IMR-90 (cell line): ENCODE measurements around the gene PCSK5. TPM values are rescaled to one million over a fixed set of nuclear protein-coding genes. Genes with fewer than 3 reads are reported as not detected.
A peak's percentile ranks its signal among the peaks of the same experiment; 100 is the strongest.

Source experiments
- ATAC-seq: fragments of 200-7000 bp; cut with Tn5 transposase; 2 replicates; pipeline ENCODE4 v1.9.1; 2020; ENCODE audit warnings: low read depth, mild to moderate bottlenecking, moderate library complexity
- BruUV-seq: library from RNA; stranded (reverse); fragments of 400-500 nt; replicated peaks from 2 replicates; lab custom pipeline; 2021; lab: Mats Ljungman, UMichigan
- CTCF ChIA-PET: fragments of 300-600 bp; formaldehyde crosslinking; extraction: SDS; loops from one replicate; lab custom pipeline; 2021; ENCODE audit warnings: antibody characterized with exemption; lab: Yijun Ruan, JAX
- POLR2A ChIA-PET: fragments of 300-600 bp; sonication (Branson Sonifier 250); formaldehyde crosslinking; loops from one replicate; lab custom pipeline; 2022; ENCODE audit warnings: antibody characterized with exemption; ENCODE audit not compliant: unreplicated experiment; lab: Charles Lee
- DNase-seq: peaks from one replicate; pipeline ENCODE4 v3.0.0; 2013
- H2AFZ ChIP-seq: replicated peaks from 2 replicates; pipeline ENCODE3; 2013; ENCODE audit warnings: low read length, mild to moderate bottlenecking; ENCODE audit not compliant: poor library complexity
- H2AK5ac ChIP-seq: 2 replicates; pipeline ENCODE4 v1.6.1; 2013; ENCODE audit warnings: low read depth, low read length, inconsistent platforms
- H2AK9ac ChIP-seq: replicated peaks from 2 replicates; pipeline ENCODE3; 2013; ENCODE audit warnings: mild to moderate bottlenecking, low read depth, low read length, moderate library complexity; ENCODE audit not compliant: poor library complexity
- H2BK120ac ChIP-seq: 2 replicates; pipeline ENCODE4 v1.6.1; 2013; ENCODE audit warnings: low read depth, low read length, inconsistent platforms
- H2BK15ac ChIP-seq: 3 replicates; pipeline ENCODE4 v1.6.1; 2013; ENCODE audit warnings: low read depth, low read length, inconsistent platforms
- H2BK20ac ChIP-seq: 2 replicates; pipeline ENCODE4 v1.6.1; 2013; ENCODE audit warnings: low read depth, mild to moderate bottlenecking, inconsistent platforms, low read length, moderate library complexity
- H2BK5ac ChIP-seq: 2 replicates; pipeline ENCODE4 v1.6.1; 2013; ENCODE audit warnings: mild to moderate bottlenecking, low read depth, low read length, inconsistent platforms; ENCODE audit not compliant: poor library complexity, severe bottlenecking
- H3K14ac ChIP-seq: replicated peaks from 2 replicates; pipeline ENCODE4 v1.6.1; 2013; ENCODE audit warnings: low read depth, low read length, inconsistent platforms
- H3K18ac ChIP-seq: 2 replicates; pipeline ENCODE4 v1.6.1; 2013; ENCODE audit warnings: low read depth, low read length, control low read depth
- H3K23ac ChIP-seq: 2 replicates; pipeline ENCODE4 v1.6.1; 2013; ENCODE audit warnings: low read depth, low read length, inconsistent platforms
- H3K27ac ChIP-seq: 2 replicates; pipeline ENCODE4 v1.5.1; 2013; ENCODE audit warnings: mild to moderate bottlenecking, control low read depth, low read length; ENCODE audit not compliant: insufficient read depth
- H3K27me3 ChIP-seq: 2 replicates; pipeline ENCODE4 v1.6.1; 2013; ENCODE audit warnings: low read length; ENCODE audit not compliant: control insufficient read depth, insufficient read depth
- H3K36me3 ChIP-seq: 2 replicates; pipeline ENCODE4 v1.6.1; 2013; ENCODE audit warnings: low read length, mixed read lengths; ENCODE audit not compliant: control insufficient read depth, insufficient read depth
- H3K4ac ChIP-seq: 2 replicates; pipeline ENCODE4 v1.6.1; 2013; ENCODE audit warnings: low read depth, low read length, inconsistent platforms
- H3K4me1 ChIP-seq: 2 replicates; pipeline ENCODE4 v1.6.1; 2013; ENCODE audit warnings: low read length, mixed read lengths; ENCODE audit not compliant: control insufficient read depth, insufficient read depth
- H3K4me2 ChIP-seq: 2 replicates; pipeline ENCODE4 v1.6.1; 2013; ENCODE audit warnings: low read depth, mild to moderate bottlenecking, control low read depth, low read length, moderate library complexity
- H3K4me3 ChIP-seq: 2 replicates; pipeline ENCODE4 v1.5.1; 2013; ENCODE audit warnings: low read depth, mild to moderate bottlenecking, control low read depth, low read length, moderate library complexity; ENCODE audit not compliant: insufficient read depth
- H3K56ac ChIP-seq: 2 replicates; pipeline ENCODE4 v1.6.1; 2013; ENCODE audit warnings: low read length, inconsistent platforms; ENCODE audit not compliant: insufficient read depth; ENCODE audit errors: extremely low read depth
- H3K79me1 ChIP-seq, 2 experiments: 2 replicates each; pipeline ENCODE4 v1.6.1; 2013; ENCODE audit warnings: low read length in 2 of 2, inconsistent platforms in 1 of 2, low read depth in 1 of 2
- H3K9ac ChIP-seq: 2 replicates; pipeline ENCODE4 v1.6.1; 2013; ENCODE audit warnings: low read depth, low read length, control low read depth
- H3K9me1 ChIP-seq: 2 replicates; pipeline ENCODE4 v1.6.1; 2013; ENCODE audit warnings: low read length, inconsistent platforms; ENCODE audit not compliant: insufficient read depth
- H3K9me3 ChIP-seq: 2 replicates; pipeline ENCODE4 v1.6.1; 2013; ENCODE audit warnings: low read length; ENCODE audit not compliant: control insufficient read depth, insufficient read depth
- H4K20me1 ChIP-seq: 2 replicates; pipeline ENCODE4 v1.6.1; 2013; ENCODE audit warnings: low read length, inconsistent platforms; ENCODE audit not compliant: insufficient read depth
- H4K5ac ChIP-seq: 2 replicates; pipeline ENCODE4 v1.6.1; 2013; ENCODE audit warnings: mild to moderate bottlenecking, low read depth, low read length, control low read depth
- H4K8ac ChIP-seq, 2 experiments: 2 replicates each; pipeline ENCODE4 v1.6.1; 2013; ENCODE audit warnings: low read depth in 2 of 2, low read length in 2 of 2, control low read depth in 1 of 2, inconsistent platforms in 1 of 2
- H4K91ac ChIP-seq: 2 replicates; pipeline ENCODE4 v1.6.1; 2013; ENCODE audit warnings: low read depth, low read length, inconsistent platforms; ENCODE audit not compliant: insufficient read depth
- BHLHE40 ChIP-seq: fragments of 150-350 bp; IDR thresholded peaks from 2 replicates; pipeline ENCODE4 v1.6.1; 2016; ENCODE audit warnings: mild to moderate bottlenecking, low read depth, low read length
- CEBPB ChIP-seq: IDR thresholded peaks from 2 replicates; pipeline ENCODE4 v1.6.1; 2012; ENCODE audit warnings: low read depth, low read length, improper control_type of control experiment
- FOS ChIP-seq: fragments of 150-350 bp; IDR thresholded peaks from 2 replicates; pipeline ENCODE4 v1.6.1; 2016; ENCODE audit warnings: low read depth, low read length
- MAFK ChIP-seq: IDR thresholded peaks from 2 replicates; pipeline ENCODE4 v1.6.1; 2012; ENCODE audit warnings: low read depth, low read length, improper control_type of control experiment
- MXI1 ChIP-seq: IDR thresholded peaks from 2 replicates; pipeline ENCODE4 v1.6.1; 2012; ENCODE audit warnings: low read depth, mild to moderate bottlenecking, low read length, moderate library complexity, borderline replicate concordance
- POLR2A ChIP-seq: IDR thresholded peaks from 2 replicates; pipeline ENCODE4 v1.6.1; 2012; ENCODE audit warnings: mild to moderate bottlenecking, low read depth, low read length
- RAD21 ChIP-seq: IDR thresholded peaks from 2 replicates; pipeline ENCODE4 v1.6.1; 2012; ENCODE audit warnings: low read length, improper control_type of control experiment
- RCOR1 ChIP-seq: IDR thresholded peaks from 2 replicates; pipeline ENCODE4 v1.6.1; 2012; ENCODE audit warnings: mild to moderate bottlenecking, low read length, improper control_type of control experiment; ENCODE audit not compliant: insufficient replicate concordance
- SMC3 ChIP-seq: fragments of 150-350 bp; IDR thresholded peaks from 2 replicates; pipeline ENCODE4 v1.6.1; 2016; ENCODE audit warnings: low read depth, mild to moderate bottlenecking, antibody characterized with exemption, low read length, moderate library complexity
- WGBS, 2 experiments: methylation state at CpG; one replicate each; pipeline versions ENCODE4 v1.1.5 to v1.1.7; 2013; ENCODE audit warnings: missing lambda C conversion rate in 2 of 2; ENCODE audit not compliant: insufficient read length in 1 of 2; ENCODE audit errors: extremely low coverage in 2 of 2; 5-methylcytosine and 5-hydroxymethylcytosine counted together
- dilution Hi-C: fragments of 300-500 bp; cut with HindIII; formaldehyde crosslinking; loops from one replicate; pipeline ENCODE4 v1.14.3; 2018; ENCODE audit warnings: low sequenced_read_pairs; ENCODE audit not compliant: unreplicated experiment
- in situ Hi-C: fragments of 300-500 bp; cut with MboI; formaldehyde crosslinking; loops from 3 replicates; pipeline ENCODE4 v1.14.3; 2019; ENCODE audit warnings: low sequenced_read_pairs, inconsistent platforms, mixed read lengths
- intact Hi-C: fragments of 100-400 bp; cut with micrococcal nuclease; formaldehyde crosslinking; loops from 2 replicates; pipeline ENCODE4 v1.10.0; 2022
- polyA plus RNA-seq, 3 experiments: library from polyadenylated mRNA; depleted of rRNA; stranded (reverse); fragments of >200 nt; gene quantifications; 2 replicates each; pipeline ENCODE4 v1.2.3, GENCODE V29; 2012; ENCODE audit warnings: low replicate concordance in 1 of 3
- total RNA-seq: library from RNA; depleted of rRNA; stranded (reverse); fragments of >200 nt; gene quantifications from 2 replicates; pipeline ENCODE4 v1.2.3, GENCODE V29; 2012
- TF ChIP-seq, protein P1 (sequence below): fragments of 150-350 bp; IDR thresholded peaks from 2 replicates; pipeline ENCODE4 v1.6.1; 2017; ENCODE audit warnings: mild to moderate bottlenecking, antibody characterized with exemption, low read length, low read depth

The PCSK5 gene
- total and polyA plus RNA-seq, 2 of the 4 experiments (the other 2 are of a cell fraction), result 1.5 to 3.0 TPM

GRCh38 chr9:76181020-76181641 lies 290.7 kb downstream of the PCSK5 start:
- BruUV-seq, result no TSS peak
- in situ Hi-C loops (no loop called here), dilution Hi-C loops (no loop called here), intact Hi-C loops (loop anchor here (2.0 to 5.0 kb wide), 4 partner anchors 36 to 289 kb away; partner anchors contain the start of gene PCSK5)
- Histone ChIP-seq H3K27ac (peak overlapping the region; percentile 73), H3K4ac (peak overlapping the region; percentile 44), H2BK5ac (peak overlapping the region; percentile 69), H3K4me3 (no peak overlapping the region), H2AFZ (peak overlapping the region; percentile 25), H3K9ac (no peak overlapping the region), H4K5ac (peak overlapping the region; percentile 14), H2BK120ac (peak overlapping the region; percentile 72), H3K14ac (peak overlapping the region; percentile 31; the same call in 1 of the 2 replicates), H2BK15ac (no peak overlapping the region; the same call in 2 of the 3 replicates), H3K18ac (peak overlapping the region; percentile 25), H4K91ac (peak overlapping the region; percentile 56; the same call in 1 of the 2 replicates), H3K79me1 (no peaks in the 10 kb centered on the region), H3K4me1 (peaks cover 15% of the 10 kb centered on the region), H3K36me3 (peaks cover 4% of the 10 kb centered on the region; the same call in 1 of the 2 replicates), H3K27me3 (no peaks in the 10 kb centered on the region), H2BK20ac (no peak overlapping the region), H4K8ac (peak overlapping the region; percentile 3 to 28; a peak in 3 of 4 replicates), H4K20me1 (no peaks in the 10 kb centered on the region), H3K56ac (peak overlapping the region; percentile 18; the same call in 1 of the 2 replicates), H3K9me1 (peaks cover 16% of the 10 kb centered on the region), H2AK9ac (no peak overlapping the region), H3K23ac (no peak overlapping the region), H2AK5ac (no peak overlapping the region), H3K4me2 (peak overlapping the region; percentile 33; the same call in 1 of the 2 replicates), H3K9me3 (no peaks in the 10 kb centered on the region)
- ATAC-seq (peak; percentile 76), DNase-seq (peak; percentile 74)
- ChIA-PET CTCF (interaction anchor here (0.7 kb wide), 1 partner anchor 34 kb away, joined by 3 read pairs; no protein-coding TSS in a partner anchor), POLR2A (interaction anchor here (0.9 kb wide), 1 partner anchor 25 kb away, joined by 3 read pairs; no protein-coding TSS in a partner anchor)
- 61% methylated on average over 3 of the region's 5 CpGs; no CpG with 5 or more reads in 1 of the 2 experiments for WGBS, 2 experiments
- TF ChIP-seq POLR2A, result no peak
- TF ChIP-seq SMC3, result no peak
- TF ChIP-seq RAD21, result no peak
- no peak for TF ChIP-seq MAFK
- peak; percentile 22; the same call in 1 of the 2 replicates for TF ChIP-seq CEBPB
- TF ChIP-seq MXI1, result no peak
- 0 out of 2 replicates have a peak, but pooled peaks have one; percentile 33 for TF ChIP-seq BHLHE40
- TF ChIP-seq RCOR1, result no peak
- TF ChIP-seq FOS, result 0 out of 2 replicates have a peak, but pooled peaks have one; percentile 4
- TF ChIP-seq, protein P1, sequence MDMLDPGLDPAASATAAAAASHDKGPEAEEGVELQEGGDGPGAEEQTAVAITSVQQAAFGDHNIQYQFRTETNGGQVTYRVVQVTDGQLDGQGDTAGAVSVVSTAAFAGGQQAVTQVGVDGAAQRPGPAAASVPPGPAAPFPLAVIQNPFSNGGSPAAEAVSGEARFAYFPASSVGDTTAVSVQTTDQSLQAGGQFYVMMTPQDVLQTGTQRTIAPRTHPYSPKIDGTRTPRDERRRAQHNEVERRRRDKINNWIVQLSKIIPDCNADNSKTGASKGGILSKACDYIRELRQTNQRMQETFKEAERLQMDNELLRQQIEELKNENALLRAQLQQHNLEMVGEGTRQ, result no peak
